ENCODE measurements around the gene AGRP. TPM values are rescaled to one million over a fixed set of nuclear protein-coding genes. Genes with fewer than 3 reads are reported as not detected.

Gene AGRP
- total and polyA plus RNA-seq, 3 donors from 2014 or later: 1.2 to 1.7 TPM; not detected in 1

DNA sequence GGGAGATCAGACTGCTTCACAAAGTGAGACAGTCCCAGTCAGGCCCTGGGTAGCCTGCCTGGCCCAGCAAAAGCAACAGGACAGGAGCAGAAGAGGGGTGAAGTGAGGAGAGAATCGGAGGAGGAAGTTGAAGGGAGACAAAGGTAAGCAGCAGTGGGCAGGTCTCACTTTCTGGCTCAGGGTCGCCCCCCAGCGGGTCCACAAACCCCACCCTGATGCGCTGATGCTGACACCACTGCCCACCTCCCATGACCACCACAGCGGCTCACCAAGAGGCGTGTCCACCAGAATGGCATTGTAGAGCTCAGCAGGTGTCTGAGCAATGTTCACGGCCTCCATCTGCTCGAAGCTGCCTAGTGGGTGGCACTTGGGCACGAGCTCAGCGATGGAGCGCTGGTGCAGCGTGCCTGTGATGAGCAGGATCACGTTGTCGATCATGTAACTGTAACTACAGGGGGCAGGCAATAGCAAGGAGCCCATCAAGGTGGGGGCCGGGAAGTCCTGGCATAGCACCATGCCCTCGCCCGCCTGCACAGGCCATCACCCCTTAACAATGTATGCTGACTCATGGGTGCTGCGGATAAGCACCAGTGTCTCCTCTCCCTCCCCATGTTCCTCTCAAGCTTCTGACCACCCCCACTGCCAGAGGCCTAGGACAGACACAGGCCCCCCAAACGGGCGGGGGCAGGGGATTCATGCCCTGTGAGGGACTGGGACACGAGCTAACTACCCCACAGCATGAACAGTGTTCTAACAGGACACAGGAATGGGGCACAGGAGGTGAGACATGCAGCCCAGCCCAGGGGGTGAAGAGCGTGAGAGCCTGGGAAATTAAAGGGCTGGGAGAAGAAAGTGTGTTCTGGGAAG, 38.9 kb downstream of the AGRP start:
- intact Hi-C loops (cut with DNase I; ENCODE audit: low total_unique reads): no loop called here
- TF ChIP-seq POLR2A (IDR thresholded peaks at IDR 0.05) (no peak), CTCF (IDR thresholded peaks at IDR 0.05) (no peak)
- Histone ChIP-seq H3K4me3 (no peak overlapping the region), H3K27me3 (no peaks in the 10 kb centered on the region), H3K27ac (no peak overlapping the region), H3K36me3 (ENCODE audit: low read depth, missing control alignments) (no peaks in the 10 kb centered on the region), H3K4me1 (peaks cover 54% of the 10 kb centered on the region), H3K9me3 (no peaks in the 10 kb centered on the region)
- WGBS, 2 donors: 80 to 87% methylated on average over 8 to 22 of the region's 22 CpGs
- DNase-seq: no peak

- no peak for TF ChIP-seq POLR2A (IDR thresholded peaks at IDR 0.05)
- no peak for TF ChIP-seq CTCF (IDR thresholded peaks at IDR 0.05)
- intact Hi-C loops (cut with DNase I; ENCODE audit: low total_unique reads): no loop called here
- Histone ChIP-seq H3K27ac (no peak overlapping the region), H3K27me3 (no peaks in the 10 kb centered on the region), H3K4me3 (no peak overlapping the region), H3K36me3 (ENCODE audit: low read depth, missing control alignments) (no peaks in the 10 kb centered on the region), H3K9me3 (no peaks in the 10 kb centered on the region), H3K4me1 (peaks cover 52% of the 10 kb centered on the region)
- WGBS, 2 donors: 65 to 74% methylated on average over 6 of the region's 6 CpGs
- peak; percentile 51 for DNase-seq
Observed at GRCh38 chr16:67443265-67443664, 40.1 kb downstream of the AGRP start.

DNA sequence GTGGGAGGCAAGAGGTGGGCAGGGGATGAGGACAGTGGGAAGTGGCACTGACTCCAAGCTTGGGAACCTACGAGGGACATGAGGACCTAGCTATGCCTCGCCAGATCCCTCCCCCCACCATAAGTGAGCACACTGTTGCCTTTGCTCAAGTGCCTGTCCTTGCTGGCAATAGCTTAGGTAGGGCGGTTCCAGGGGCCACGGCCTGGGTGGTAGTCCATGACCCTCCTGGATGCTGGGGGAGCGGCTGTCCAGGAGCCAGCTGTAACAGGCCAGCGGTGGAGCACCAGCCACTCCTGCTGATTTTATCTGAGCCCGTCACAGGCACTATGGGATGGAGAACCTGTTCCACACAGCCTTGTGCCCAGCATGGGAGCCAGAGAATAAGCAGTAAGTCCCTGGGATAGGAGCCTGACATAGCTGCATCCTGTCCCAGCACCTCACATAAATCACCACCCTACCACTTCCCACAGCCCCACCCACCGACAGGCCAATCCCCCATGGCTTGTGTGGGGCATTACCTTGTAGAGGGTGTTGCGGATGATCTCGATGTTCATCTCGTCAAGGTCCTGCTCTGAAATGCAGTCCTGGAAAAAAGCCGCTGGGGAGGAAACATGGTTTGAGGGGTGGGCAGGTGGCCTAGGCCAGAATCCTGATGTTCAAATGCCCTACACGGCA, 40.6 kb downstream of the AGRP start:
- no peaks in the 10 kb centered on the region for H3K27me3 ChIP-seq

DNA sequence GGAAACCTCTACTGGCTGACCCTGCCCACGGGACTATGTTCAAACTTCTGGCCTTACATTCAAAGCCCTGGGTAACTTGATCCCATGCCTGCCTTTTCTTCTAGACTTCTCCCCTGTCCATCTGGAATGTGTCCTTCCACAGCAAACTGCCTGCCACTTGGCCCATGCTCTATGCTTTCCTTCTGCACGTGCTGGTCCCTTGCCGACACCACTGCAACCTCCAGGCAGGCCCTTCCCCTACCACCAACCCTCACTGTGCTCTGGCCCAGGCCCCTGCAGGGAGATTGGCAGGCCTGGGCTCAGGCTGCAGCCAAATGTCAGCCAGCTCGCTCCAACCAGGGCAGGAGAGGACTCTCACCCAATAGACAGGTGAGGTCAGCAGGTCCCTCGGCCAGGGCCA, 41.4 kb downstream of the AGRP start:
- Histone ChIP-seq H3K9me3 (no peaks in the 10 kb centered on the region), H3K4me3 (no peak overlapping the region), H3K4me1 (peaks cover 41% of the 10 kb centered on the region), H3K27ac (no peak overlapping the region), H3K36me3 (ENCODE audit: low read depth, missing control alignments) (no peaks in the 10 kb centered on the region), H3K27me3 (no peaks in the 10 kb centered on the region)
- intact Hi-C loops (cut with DNase I; ENCODE audit: low total_unique reads): no loop called here
- TF ChIP-seq POLR2A (IDR thresholded peaks at IDR 0.05): no peak
- no peak for TF ChIP-seq CTCF (IDR thresholded peaks at IDR 0.05)
- 76 to 91% methylated on average over 5 of the region's 5 CpGs for WGBS, 2 donors
- DNase-seq: no peak

More for the DNA sequence above, 40.6 kb downstream of the AGRP start:
- intact Hi-C loops (cut with DNase I; ENCODE audit: low total_unique reads): no loop called here
- no peaks in the 10 kb centered on the region for H3K36me3 ChIP-seq (ENCODE audit: low read depth, missing control alignments)
- WGBS, 2 donors: 74 to 81% methylated on average over 10 to 13 of the region's 13 CpGs
- no peak overlapping the region for H3K27ac ChIP-seq
- no peaks in the 10 kb centered on the region for H3K9me3 ChIP-seq
- no peak for TF ChIP-seq CTCF (IDR thresholded peaks at IDR 0.05)
- TF ChIP-seq POLR2A (IDR thresholded peaks at IDR 0.05): no peak
- no peak overlapping the region for H3K4me3 ChIP-seq
- peaks cover 49% of the 10 kb centered on the region for H3K4me1 ChIP-seq
- DNase-seq: no peak
